NCI-H2081 (cell line): ENCODE data around the gene OGT.

Experiments
- DNase-seq, 2 experiments: peaks; one replicate each; lab custom pipeline; 2025; lab: John Stamatoyannopoulos, UW

The OGT gene

GRCh38 chrX:71622576-71623450, 89.9 kb downstream of the OGT start:
- no peak for DNase-seq

DNA sequence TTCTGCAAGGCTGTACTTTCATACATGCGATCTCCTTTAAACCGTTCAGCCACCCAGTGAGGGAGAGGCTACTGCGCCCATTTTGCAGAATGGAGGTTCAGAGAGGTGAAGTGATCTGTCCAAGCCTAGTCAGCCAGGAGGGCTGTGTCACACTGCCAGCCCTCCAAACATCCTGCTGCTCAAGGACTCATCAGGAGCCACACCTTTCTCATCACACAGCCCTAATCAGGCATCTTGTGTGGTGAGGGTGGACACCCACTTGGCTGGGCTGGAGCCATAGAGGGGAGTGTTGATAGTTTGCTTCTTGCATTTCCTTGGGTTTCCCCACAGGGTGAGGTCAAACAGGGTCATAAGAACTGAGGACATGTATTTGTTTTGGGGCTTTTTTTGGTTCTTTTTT, 90.8 kb downstream of the OGT start:
- DNase-seq = no peak

DNA sequence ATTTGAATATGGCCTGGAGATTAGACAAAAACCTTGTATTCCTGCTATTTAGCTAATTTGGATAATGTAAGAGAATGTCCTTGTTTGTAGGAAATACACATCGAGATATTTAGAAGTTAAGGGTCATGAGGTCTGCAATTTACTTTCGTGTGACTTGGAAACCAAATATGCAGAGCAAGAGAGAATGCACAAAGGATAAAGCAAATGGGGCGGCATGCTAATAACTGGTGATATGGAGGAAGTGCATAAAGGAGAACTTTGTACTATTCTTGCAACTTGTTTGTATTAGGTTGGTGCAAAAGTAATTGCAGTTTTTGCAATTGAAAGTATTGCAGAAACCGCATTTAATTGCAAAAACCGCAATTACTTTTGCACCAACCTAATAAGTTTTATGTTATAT, 92.6 kb downstream of the OGT start:
- DNase-seq = no peak
